ENCODE data around the gene C14orf93. TPM values are rescaled to one million over a fixed set of nuclear protein-coding genes. Genes with fewer than 3 reads are reported as not detected.

C14orf93 gene
- total RNA-seq, 1 experiment from 2014 or later: 8.2 TPM

- no peak overlapping the region; a peak in 1 of 5 replicates for H3K4me3 Mint-ChIP-seq
- Histone ChIP-seq H4K5ac (ENCODE audit: insufficient read length, low read depth, low read length) (no peak overlapping the region), H3K4ac (ENCODE audit: low read depth, low read length) (no peak overlapping the region), H3K4me1 (ENCODE audit: insufficient read depth, low read length) (no peaks in the 10 kb centered on the region; the same call in 1 of the 2 replicates), H3K23ac (ENCODE audit: insufficient read length, low read depth, low read length) (no peak overlapping the region), H2BK20ac (ENCODE audit: low read depth, low read length, poor library complexity, severe bottlenecking) (no peak overlapping the region), H2AFZ (ENCODE audit: low read length) (no peak overlapping the region), H4K91ac (ENCODE audit: insufficient read length, low read depth, low read length) (no peak overlapping the region), H3K9me3 (ENCODE audit: control insufficient read depth, low read depth, low read length) (no peaks in the 10 kb centered on the region), H2AK5ac (ENCODE audit: insufficient read length, low read length) (no peak overlapping the region), H2BK12ac (ENCODE audit: insufficient read length, low read depth, low read length) (no peak overlapping the region), H3K56ac (ENCODE audit: insufficient read length, low read depth, low read length) (no peak overlapping the region), H2BK5ac (ENCODE audit: insufficient read length, low read length) (no peak overlapping the region), H4K20me1 (ENCODE audit: control insufficient read depth, insufficient read depth, insufficient read length) (no peaks in the 10 kb centered on the region), H3K18ac (ENCODE audit: insufficient read length, low read depth, low read length) (no peak overlapping the region), H3K14ac (ENCODE audit: insufficient read depth, low read length) (no peak overlapping the region), H3K23me2 (ENCODE audit: insufficient read length, low read depth, low read length, poor library complexity, severe bottlenecking) (peaks cover 15% of the 10 kb centered on the region), H3K9ac (ENCODE audit: extremely low read depth, insufficient read length, low read length) (no peak overlapping the region), H3K79me1 (ENCODE audit: insufficient read depth, low read depth, low read length, poor library complexity, severe bottlenecking) (no peaks in the 10 kb centered on the region), H3K4me2 (ENCODE audit: insufficient read depth, insufficient read length, low read length) (no peak overlapping the region), H3K79me2 (ENCODE audit: insufficient read depth, low read length) (no peaks in the 10 kb centered on the region), H4K8ac (replicated peaks; ENCODE audit: insufficient read length, low read depth, low read length) (no peak overlapping the region), H3K27me3 (ENCODE audit: insufficient read depth, low read length) (no peaks in the 10 kb centered on the region), H2BK15ac (ENCODE audit: low read depth, low read length) (no peak overlapping the region), H3K27ac (ENCODE audit: insufficient read length, low read depth, low read length) (no peak overlapping the region), H3T11ph (ENCODE audit: low read length) (no peak overlapping the region), H2BK120ac (ENCODE audit: low read depth, low read length, poor library complexity, severe bottlenecking) (no peak overlapping the region)
- no peaks in the 10 kb centered on the region for H3K9me3 Mint-ChIP-seq
- H3K4me1 Mint-ChIP-seq: peaks cover 15 to 18% of the 10 kb centered on the region in 2 experiments
- DNase-seq: no peak
- H3K27me3 Mint-ChIP-seq (ENCODE audit: low read depth): peaks cover 9% of the 10 kb centered on the region
- peak overlapping the region in 2 of 3 experiments; percentile 28 to 81; a peak in 4 of 7 replicates for H3K27ac Mint-ChIP-seq
- H3K36me3 Mint-ChIP-seq (ENCODE audit: insufficient read depth in 1 of 3, low read depth in 3 of 3): peaks cover 31 to 62% (median 56%) of the 10 kb centered on the region in 3 experiments
- WGBS (ENCODE audit: extremely low coverage, insufficient read length, low lambda C conversion rate): no CpG with 5 or more reads among the region's 32 CpGs
- no peak for TF ChIP-seq CTCF (conservative IDR thresholded peaks at IDR 0.05)
Measured at GRCh38 chr14:23058654-23059504, 48.9 kb upstream of the C14orf93 start.

Data from H9 (cell line).